ENCODE data around the gene AVPR2.

AVPR2 gene

GRCh38 chrX:153941336-153942252 lies 37.1 kb downstream of the AVPR2 start:
- ATAC-seq (no peak), DNase-seq (ENCODE audit: low spot score in 2 of 2) (no peak)
- Mint-ChIP-seq H3K36me3 (peaks cover 6% of the 10 kb centered on the region), H3K4me3 (no peak overlapping the region), H3K27ac (no peak overlapping the region), H3K9me3 (no peaks in the 10 kb centered on the region), H3K4me1 (peaks cover 8% of the 10 kb centered on the region)

GRCh38 chrX:153944140-153944799 lies 39.8 kb downstream of the AVPR2 start, which contains the start of gene RENBP:
RENBP (minus strand) TSS chrX:153944643; CDS start chrX:153944610, 33 bp downstream.
- peak; percentile 23 for ATAC-seq
- DNase-seq (ENCODE audit: low spot score in 2 of 2) = no peak
- H3K4me3 Mint-ChIP-seq = peak within 1 kb of the TSS; percentile 61
- peak within 1 kb of the TSS; percentile 70 for H3K27ac Mint-ChIP-seq
- no peaks in the 10 kb centered on the region for H3K9me3 Mint-ChIP-seq
- peaks cover 27% of the 10 kb centered on the region for H3K36me3 Mint-ChIP-seq
- H3K4me1 Mint-ChIP-seq = peaks cover 21% of the 10 kb centered on the region

- H3K4me3 Mint-ChIP-seq = peak overlapping the region; percentile 61
- peak; percentile 8 for ATAC-seq
These were observed 40.3 kb downstream of the AVPR2 start for GRCh38 chrX:153944800-153945150.

GRCh38 chrX:153945956-153946943 lies 41.8 kb downstream of the AVPR2 start:
- Mint-ChIP-seq H3K4me3 (no peak overlapping the region), H3K36me3 (peaks cover 46% of the 10 kb centered on the region), H3K4me1 (peaks cover 21% of the 10 kb centered on the region), H3K27ac (peak overlapping the region; percentile 77), H3K9me3 (no peaks in the 10 kb centered on the region)
- DNase-seq (ENCODE audit: low spot score in 2 of 2) = no peak
- no peak for ATAC-seq

More at GRCh38 chrX:153944800-153945150, 40.3 kb downstream of the AVPR2 start:
- no peaks in the 10 kb centered on the region for H3K9me3 Mint-ChIP-seq
- peak overlapping the region; percentile 70 for H3K27ac Mint-ChIP-seq
- H3K4me1 Mint-ChIP-seq = peaks cover 21% of the 10 kb centered on the region
- DNase-seq (ENCODE audit: low spot score in 2 of 2) = no peak
- H3K36me3 Mint-ChIP-seq = peaks cover 32% of the 10 kb centered on the region

- DNase-seq (ENCODE audit: low spot score in 2 of 2) (peak; percentile 58 to 83), ATAC-seq (peak; percentile 89)
- H3K36me3 Mint-ChIP-seq = peaks cover 56% of the 10 kb centered on the region
- peak overlapping the region; percentile 77 for H3K27ac Mint-ChIP-seq
- peaks cover 21% of the 10 kb centered on the region for H3K4me1 Mint-ChIP-seq
- H3K4me3 Mint-ChIP-seq = no peak overlapping the region
- no peaks in the 10 kb centered on the region for H3K9me3 Mint-ChIP-seq
These were observed 42.7 kb downstream of the AVPR2 start for GRCh38 chrX:153947009-153947769.

GRCh38 chrX:153948002-153948466 lies 43.6 kb downstream of the AVPR2 start:
- Mint-ChIP-seq H3K36me3 (peaks cover 64% of the 10 kb centered on the region), H3K27ac (peak overlapping the region; percentile 77), H3K4me3 (no peak overlapping the region), H3K9me3 (no peaks in the 10 kb centered on the region), H3K4me1 (peaks cover 21% of the 10 kb centered on the region)
- DNase-seq (ENCODE audit: low spot score in 2 of 2) (no peak), ATAC-seq (no peak)

- peaks cover 75% of the 10 kb centered on the region for H3K36me3 Mint-ChIP-seq
- no peak for ATAC-seq
- no peaks in the 10 kb centered on the region for H3K9me3 Mint-ChIP-seq
- no peak overlapping the region for H3K4me3 Mint-ChIP-seq
- DNase-seq (ENCODE audit: low spot score in 2 of 2) = no peak
- H3K4me1 Mint-ChIP-seq = peaks cover 21% of the 10 kb centered on the region
- H3K27ac Mint-ChIP-seq = peak overlapping the region; percentile 77
These were observed 44.7 kb downstream of the AVPR2 start for GRCh38 chrX:153948847-153949805.

GRCh38 chrX:153950127-153950526 lies 45.7 kb downstream of the AVPR2 start:
- Mint-ChIP-seq H3K9me3 (no peaks in the 10 kb centered on the region), H3K4me1 (peaks cover 16% of the 10 kb centered on the region), H3K4me3 (no peak overlapping the region), H3K36me3 (peaks cover 76% of the 10 kb centered on the region), H3K27ac (peak overlapping the region; percentile 26)
- no peak for ATAC-seq
- DNase-seq (ENCODE audit: low spot score in 2 of 2) = no peak

- no peaks in the 10 kb centered on the region for H3K9me3 Mint-ChIP-seq
- H3K4me1 Mint-ChIP-seq = peaks cover 16% of the 10 kb centered on the region
- H3K27ac Mint-ChIP-seq = peak overlapping the region; percentile 54
- H3K36me3 Mint-ChIP-seq = peaks cover 93% of the 10 kb centered on the region
- ATAC-seq (no peak), DNase-seq (ENCODE audit: low spot score in 2 of 2) (no peak)
- no peak overlapping the region for H3K4me3 Mint-ChIP-seq
These were observed 47.4 kb downstream of the AVPR2 start for GRCh38 chrX:153951683-153952372.

- Mint-ChIP-seq H3K4me3 (no peak overlapping the region), H3K4me1 (peaks cover 12% of the 10 kb centered on the region), H3K36me3 (peaks cover 88% of the 10 kb centered on the region), H3K9me3 (no peaks in the 10 kb centered on the region), H3K27ac (peak overlapping the region; percentile 54)
- ATAC-seq (no peak), DNase-seq (ENCODE audit: low spot score in 2 of 2) (no peak)
These were observed 48.0 kb downstream of the AVPR2 start for GRCh38 chrX:153952373-153953026.

GRCh38 chrX:153953342-153953830 lies 48.9 kb downstream of the AVPR2 start:
- Mint-ChIP-seq H3K27ac (peak overlapping the region; percentile 54), H3K4me3 (no peak overlapping the region), H3K4me1 (peaks cover 6% of the 10 kb centered on the region), H3K9me3 (no peaks in the 10 kb centered on the region), H3K36me3 (peaks cover 80% of the 10 kb centered on the region)
- DNase-seq (ENCODE audit: low spot score in 2 of 2) (peak; percentile 72 to 88), ATAC-seq (peak; percentile 77)

- Mint-ChIP-seq H3K4me1 (no peaks in the 10 kb centered on the region), H3K36me3 (peaks cover 77% of the 10 kb centered on the region), H3K4me3 (no peak overlapping the region)
These were observed 49.6 kb downstream of the AVPR2 start for GRCh38 chrX:153953892-153954557.

More at GRCh38 chrX:153953892-153954557, 49.6 kb downstream of the AVPR2 start:
- DNase-seq (ENCODE audit: low spot score in 2 of 2) (no peak), ATAC-seq (no peak)
- no peak overlapping the region for H3K27ac Mint-ChIP-seq
- no peaks in the 10 kb centered on the region for H3K9me3 Mint-ChIP-seq
